Measurements from ENCODE around the gene C4A. TPM values are rescaled to one million over a fixed set of nuclear protein-coding genes. Genes with fewer than 3 reads are reported as not detected.

C4A gene
- total and polyA plus RNA-seq, 2 of the 8 experiments (the other 6 are each of a cell fraction or from before 2014, with no cell fraction given), result 0.62 to 2.4 TPM

- H3K4me3 ChIP-seq (ENCODE audit: extremely low read depth in 1 of 4, insufficient read depth in 2 of 4, low read depth in 3 of 4, low read length in 4 of 4), result no peak overlapping the region
- H2AFZ ChIP-seq (ENCODE audit: low read length), result no peak overlapping the region
- no peak overlapping the region for H2BK120ac ChIP-seq (replicated peaks; ENCODE audit: low read depth, low read length)
- H3K4ac ChIP-seq (replicated peaks; ENCODE audit: insufficient read length, low read depth, low read length), result no peak overlapping the region
- no peak overlapping the region for H2BK20ac ChIP-seq (ENCODE audit: low read length)
- H2AK5ac ChIP-seq (ENCODE audit: low read depth, low read length), result no peak overlapping the region
- no peak overlapping the region for H3K4me2 ChIP-seq (ENCODE audit: insufficient read depth in 1 of 2, low read depth in 2 of 2, low read length in 2 of 2)
- H3K56ac ChIP-seq (replicated peaks; ENCODE audit: insufficient read length, low read depth, low read length), result no peak overlapping the region
- H3K27ac ChIP-seq (ENCODE audit: low read depth, low read length), result no peak overlapping the region
- no peak for FAIRE-seq
- H3K9me3 ChIP-seq (ENCODE audit: insufficient read depth in 2 of 2, low read depth in 1 of 2, low read length in 1 of 2), result peaks cover 4 to 7% of the 10 kb centered on the region in 2 experiments; a peak in 1 of 4 replicates
- H3K14ac ChIP-seq (ENCODE audit: insufficient read length), result no peak overlapping the region
- H3K36me3 ChIP-seq (ENCODE audit: control insufficient read depth in 2 of 4, insufficient read depth in 4 of 4, low read length in 3 of 4), result no peaks in the 10 kb centered on the region
- H3K9ac ChIP-seq (replicated peaks in 1 of 4; ENCODE audit: extremely low read depth in 1 of 4, low read depth in 3 of 4, low read length in 3 of 4), result no peak overlapping the region
- POLR2A ChIA-PET (ENCODE audit: partially characterized antibody), result interaction anchor here (0.9 to 1.4 kb wide), 2 partner anchors 12 to 287 kb away, joined by 3 to 5 read pairs; no protein-coding TSS in a partner anchor
- H3K23me2 ChIP-seq (ENCODE audit: low read depth, low read length), result no peaks in the 10 kb centered on the region
- H4K5ac ChIP-seq (ENCODE audit: insufficient read length, low read depth, low read length), result no peak overlapping the region
- no peak overlapping the region for H2BK15ac ChIP-seq (ENCODE audit: low read length)
- no peak overlapping the region for H2BK12ac ChIP-seq (ENCODE audit: low read depth, low read length)
- H3K23ac ChIP-seq (ENCODE audit: insufficient read length), result no peak overlapping the region
- no peaks in the 10 kb centered on the region for H3K79me1 ChIP-seq (ENCODE audit: low read depth, low read length)
- no peaks in the 10 kb centered on the region for H4K20me1 ChIP-seq (replicated peaks in 1 of 2; ENCODE audit: control insufficient read depth in 1 of 2, insufficient read depth in 2 of 2, low read length in 2 of 2)
- 0 out of 7 replicates have a peak, but pooled peaks cover 0 to 2% (median 0%) of the 10 kb centered on the region in 4 experiments for H3K4me1 ChIP-seq (replicated peaks in 1 of 4; ENCODE audit: control insufficient read depth in 3 of 4, insufficient read depth in 4 of 4, low read length in 3 of 4)
- no peak overlapping the region for H4K91ac ChIP-seq (replicated peaks; ENCODE audit: insufficient read length, low read length)
- H2BK5ac ChIP-seq (ENCODE audit: low read depth, low read length), result no peak overlapping the region
- no peak for DNase-seq (ENCODE audit: low read depth in 1 of 2, low spot score in 2 of 2)
- no peak for TF ChIP-seq SP4 (IDR thresholded peaks at IDR 0.05; ENCODE audit: low read length)
- no peak for TF ChIP-seq BCL11A (IDR thresholded peaks at IDR 0.05; ENCODE audit: low read depth in 2 of 2, low read length in 2 of 2)
- TF ChIP-seq CTBP2 (IDR thresholded peaks at IDR 0.05; ENCODE audit: borderline replicate concordance, insufficient read depth, insufficient read length, low read length), result no peak
- no peak for TF ChIP-seq CHD2 (IDR thresholded peaks at IDR 0.05; ENCODE audit: low read length)
- TF ChIP-seq SP2 (IDR thresholded peaks at IDR 0.05; ENCODE audit: low read length), result no peak
- no peaks in the 10 kb centered on the region for H3K79me2 ChIP-seq (ENCODE audit: control insufficient read depth in 1 of 2, insufficient read depth in 2 of 2, low read length in 2 of 2)
- no peaks in the 10 kb centered on the region for H3K27me3 ChIP-seq (replicated peaks in 1 of 4; ENCODE audit: control insufficient read depth in 3 of 4, extremely low read depth in 1 of 4, insufficient read depth in 3 of 4, low read length in 3 of 4)
- no peak overlapping the region for H3K18ac ChIP-seq (ENCODE audit: extremely low read depth, low read length)
- WGBS, 2 experiments (ENCODE audit: extremely low coverage in 1 of 2, insufficient coverage in 1 of 2, insufficient read length in 1 of 2, insufficient replicate concordance in 2 of 2, low coverage in 1 of 2, low lambda C conversion rate in 2 of 2, missing lambda C conversion rate in 1 of 2), result 86% methylated on average over 9 of the region's 9 CpGs; no CpG with 5 or more reads in 1 of the 2 experiments
- CTCF ChIA-PET (ENCODE audit: partially characterized antibody), result interaction anchor here (0.9 to 1.6 kb wide), 3 partner anchors 12 to 48 kb away, joined by 4 to 7 read pairs (median 7); no protein-coding TSS in a partner anchor
- H4K8ac ChIP-seq (ENCODE audit: extremely low read depth, insufficient read depth, low read length), result no peak overlapping the region
Measured at GRCh38 chr6:31935823-31936222, 46.0 kb upstream of the C4A start.

Measured in H1 (cell line).